Mucosa of descending colon (tissue), 3 donors: Measurements from ENCODE around the gene HS6ST3. TPM values are rescaled to one million over a fixed set of nuclear protein-coding genes. Genes with fewer than 3 reads are reported as not detected.
"Not testable (repeated sequence)": the region's sequence is repeated elsewhere in the genome, so short reads cannot be mapped to it uniquely, and the experiment has no call there.

ENCODE experiments used
- ATAC-seq: fragments of 200-7000 bp; cut with Tn5 transposase; one replicate; pipeline ENCODE4 v1.9.1; 2020; ENCODE audit warnings: mild to moderate bottlenecking, moderate library complexity
- DNase-seq, 3 donors: peaks; one replicate each; pipeline ENCODE4 v3.0.0-alpha.2; 2020
- H3K36me3 ChIP-seq: fragments of 200-600 bp; one replicate; pipeline ENCODE4 v1.8.0; 2021; ENCODE audit warnings: low read depth, mild to moderate bottlenecking
- H3K4me1 ChIP-seq: fragments of 200-600 bp; one replicate; pipeline ENCODE4 v1.8.0; 2021; ENCODE audit warnings: low read depth, mild to moderate bottlenecking
- H3K4me3 ChIP-seq: fragments of 200-600 bp; one replicate; pipeline ENCODE4 v1.8.0; 2021; ENCODE audit warnings: mild to moderate bottlenecking
- H3K9me3 ChIP-seq: fragments of 200-600 bp; one replicate; pipeline ENCODE4 v1.8.0; 2021; ENCODE audit warnings: mild to moderate bottlenecking
- intact Hi-C, 2 donors: fragments of 100-400 bp; cut with DNase I in 1 of 2; cut with micrococcal nuclease in 1 of 2; formaldehyde crosslinking; loops; one replicate each; pipeline versions ENCODE4 v1.11.0 to v1.11.1; 2022; cut with DNase I, micrococcal nuclease
- long read RNA-seq, 2 donors: library from polyadenylated mRNA; unstranded; transcript quantifications; one replicate each; pipeline ENCODE4 v2.0.0, GENCODE V29; 2019 to 2021
- total RNA-seq, 3 donors: library from RNA; stranded (reverse); fragmentation: NEBNext Ultra II Directional in 2 of 3; extraction: Animal tissue kit (Norgen Biotek cat#: 25700) in 2 of 3; gene quantifications; one replicate each; pipeline versions ENCODE4 v1.2.1 to v1.2.4, GENCODE V29; 2021 to 2023
- TF ChIP-seq, protein P1 (sequence below): fragments of 200-600 bp; IDR thresholded peaks from one replicate; pipeline ENCODE4 v1.8.0; 2022; ENCODE audit warnings: antibody characterized with exemption, mild to moderate bottlenecking
- donor health status: DM: no; HTN: no; CAD: no; lungs with moderate emphysema.
- donor health status: DM: no; HTN: no; CAD: no.
- donor health status: DM: no; HTN: yes; CAD: no.

The HS6ST3 gene
- total RNA-seq, result under 1 TPM in 2 of 3 donors, not detected in 1; 0.14 to 0.89 TPM
- long read RNA-seq, donor 1, result 0 reads
- long read RNA-seq, donor 2, result 0 reads

- Histone ChIP-seq H3K4me1 (peaks cover 10% of the 10 kb centered on the region), H3K4me3 (no peak within 1 kb of the TSS), H3K36me3 (no peaks in the 10 kb centered on the region), H3K9me3 (no peaks in the 10 kb centered on the region)
- TF ChIP-seq, protein P1, sequence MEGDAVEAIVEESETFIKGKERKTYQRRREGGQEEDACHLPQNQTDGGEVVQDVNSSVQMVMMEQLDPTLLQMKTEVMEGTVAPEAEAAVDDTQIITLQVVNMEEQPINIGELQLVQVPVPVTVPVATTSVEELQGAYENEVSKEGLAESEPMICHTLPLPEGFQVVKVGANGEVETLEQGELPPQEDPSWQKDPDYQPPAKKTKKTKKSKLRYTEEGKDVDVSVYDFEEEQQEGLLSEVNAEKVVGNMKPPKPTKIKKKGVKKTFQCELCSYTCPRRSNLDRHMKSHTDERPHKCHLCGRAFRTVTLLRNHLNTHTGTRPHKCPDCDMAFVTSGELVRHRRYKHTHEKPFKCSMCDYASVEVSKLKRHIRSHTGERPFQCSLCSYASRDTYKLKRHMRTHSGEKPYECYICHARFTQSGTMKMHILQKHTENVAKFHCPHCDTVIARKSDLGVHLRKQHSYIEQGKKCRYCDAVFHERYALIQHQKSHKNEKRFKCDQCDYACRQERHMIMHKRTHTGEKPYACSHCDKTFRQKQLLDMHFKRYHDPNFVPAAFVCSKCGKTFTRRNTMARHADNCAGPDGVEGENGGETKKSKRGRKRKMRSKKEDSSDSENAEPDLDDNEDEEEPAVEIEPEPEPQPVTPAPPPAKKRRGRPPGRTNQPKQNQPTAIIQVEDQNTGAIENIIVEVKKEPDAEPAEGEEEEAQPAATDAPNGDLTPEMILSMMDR, result no peak
- intact Hi-C loops, result no loop called here
- ATAC-seq (peak; percentile 60), DNase-seq (peak in 2 of 3 donors; percentile 28 to 32)
Measured at GRCh38 chr13:96089749-96090239, at the start of gene HS6ST3. TSS of gene HS6ST3 (plus strand) at chr13:96090107.

DNA sequence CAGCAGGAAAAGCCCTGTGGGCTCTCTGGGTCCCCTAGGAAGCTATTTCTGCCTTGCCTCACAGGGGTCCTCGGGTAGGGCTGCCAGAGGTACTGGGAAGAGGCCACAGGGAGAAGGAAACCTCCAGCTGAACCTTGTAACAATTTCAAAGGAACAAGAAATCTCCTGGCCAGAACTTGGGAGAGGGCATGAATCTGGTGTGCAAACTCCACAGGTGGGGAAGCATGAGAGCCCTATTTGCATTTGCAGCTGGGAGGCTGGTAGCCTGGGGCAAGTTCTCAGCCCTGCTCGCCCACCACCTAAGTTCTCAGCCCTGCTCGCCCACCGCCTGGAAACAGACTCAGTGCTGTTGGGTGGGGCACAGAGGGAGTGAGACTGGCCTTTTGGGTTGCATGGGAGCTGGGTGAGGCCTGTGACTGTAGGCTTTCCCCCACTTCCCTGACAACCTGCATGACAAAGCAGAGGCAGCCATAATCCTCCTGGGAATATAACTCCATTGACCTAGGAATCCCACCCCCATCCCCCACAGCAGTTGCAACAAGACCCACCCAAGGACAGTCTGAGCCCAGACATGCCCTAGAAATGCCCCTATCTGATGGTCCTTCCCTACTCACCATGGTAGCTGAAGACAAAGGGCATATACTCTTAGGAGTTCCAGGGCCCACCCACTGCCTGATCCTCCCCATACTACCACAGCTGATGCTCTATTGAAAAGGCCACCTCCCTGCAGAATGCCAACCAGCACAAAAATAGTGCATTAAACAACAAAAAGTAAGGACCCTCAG, 48.4 kb upstream of the HS6ST3 start:
- intact Hi-C loops, result no loop called here
- ATAC-seq (no peak), DNase-seq (no peak)
- Histone ChIP-seq H3K36me3 (no peaks in the 10 kb centered on the region), H3K4me1 (no peaks in the 10 kb centered on the region), H3K9me3 (peaks cover 4% of the 10 kb centered on the region), H3K4me3 (no peak overlapping the region)
- TF ChIP-seq, protein P1, result no peak

DNA sequence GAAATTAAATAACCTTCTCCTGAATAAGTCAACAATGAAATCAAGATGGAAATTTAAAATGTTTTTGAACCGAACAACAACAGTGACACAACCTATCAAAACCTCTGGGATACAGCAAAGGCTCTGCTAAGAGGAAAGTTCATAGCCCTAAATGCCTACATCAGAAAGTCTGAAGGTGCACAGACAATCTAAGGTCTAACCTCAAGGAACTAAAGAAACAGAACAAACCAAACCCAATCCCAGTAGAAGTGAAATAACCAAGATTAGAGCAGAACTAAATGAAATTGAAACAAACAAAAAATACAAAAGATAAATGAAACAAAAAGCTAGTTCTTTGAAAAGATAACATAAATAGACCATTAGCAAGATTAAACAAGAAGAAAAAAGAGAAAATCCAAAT, 45.7 kb upstream of the HS6ST3 start:
- no peak for ATAC-seq
- intact Hi-C loops, result no loop called here
- TF ChIP-seq, protein P1, result no peak
- Histone ChIP-seq H3K4me3 (no peak overlapping the region), H3K4me1 (no peaks in the 10 kb centered on the region), H3K36me3 (no peaks in the 10 kb centered on the region), H3K9me3 (peaks cover 4% of the 10 kb centered on the region)
- DNase-seq, result no peak

- intact Hi-C loops, H3K9me3 ChIP-seq, H3K4me1 ChIP-seq, H3K4me3 ChIP-seq, H3K36me3 ChIP-seq, ATAC-seq, DNase-seq: not testable (repeated sequence)
Measured at GRCh38 chr13:96046449-96047126, 43.3 kb upstream of the HS6ST3 start.

GRCh38 chr13:96050955-96051354, 39.0 kb upstream of the HS6ST3 start:
- intact Hi-C loops, result not testable (repeated sequence)

DNA sequence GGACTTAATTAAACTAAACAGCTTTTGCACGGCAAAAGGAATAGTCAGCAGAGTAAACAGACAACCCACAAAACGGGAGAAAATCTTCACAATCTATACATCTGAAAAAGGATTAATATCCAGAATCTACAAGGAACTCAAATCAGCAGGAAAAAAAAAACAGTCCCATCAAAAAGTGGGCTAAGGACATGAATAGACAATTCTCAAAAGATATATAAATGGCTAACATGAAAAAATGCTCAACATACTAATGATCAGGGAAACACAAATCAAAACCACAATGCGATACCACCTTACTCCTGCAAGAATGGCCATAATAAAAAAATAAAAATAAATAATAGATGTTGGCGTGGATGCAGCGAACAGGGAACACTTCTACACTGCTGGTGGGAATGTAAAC, 38.4 kb upstream of the HS6ST3 start:
- H3K36me3 ChIP-seq, result not testable (repeated sequence)

More at GRCh38 chr13:96050955-96051354, 39.0 kb upstream of the HS6ST3 start:
- not testable (repeated sequence) for DNase-seq, ATAC-seq, H3K4me3 ChIP-seq, H3K4me1 ChIP-seq, H3K36me3 ChIP-seq, H3K9me3 ChIP-seq

GRCh38 chr13:96051946-96052345, 38.0 kb upstream of the HS6ST3 start:
- H3K36me3 ChIP-seq, intact Hi-C loops, DNase-seq, H3K4me1 ChIP-seq, ATAC-seq, H3K4me3 ChIP-seq, H3K9me3 ChIP-seq: not testable (repeated sequence)

More for the DNA sequence above, 38.4 kb upstream of the HS6ST3 start:
- intact Hi-C loops, ATAC-seq, H3K4me3 ChIP-seq, H3K4me1 ChIP-seq, DNase-seq, H3K9me3 ChIP-seq: not testable (repeated sequence)
